HepG2 (cell line): ENCODE results near the gene NXPH1.

Experiments used
- CREM ChIP-seq, 2 experiments: sonication (generic) in 1 of 2; formaldehyde crosslinking in 1 of 2; IDR thresholded peaks; 2 replicates each; pipeline versions ENCODE4 v1.4.0 to v1.6.1; 2016 to 2020; ENCODE audit warnings: antibody characterized with exemption in 1 of 2, mild to moderate bottlenecking in 1 of 2, missing genetic modification reagents in 1 of 2
- HOXA9 ChIP-seq: sonication (generic); formaldehyde crosslinking; IDR thresholded peaks from 2 replicates; pipeline ENCODE4 v1.8.1; 2022; ENCODE audit warnings: missing genetic modification reagents, mild to moderate bottlenecking, moderate library complexity, borderline replicate concordance
- KDM5B ChIP-seq: sonication (generic); formaldehyde crosslinking; IDR thresholded peaks from 2 replicates; pipeline ENCODE4 v1.4.0; 2020; ENCODE audit warnings: missing genetic modification reagents, mild to moderate bottlenecking, borderline replicate concordance
- POLR2AphosphoS5 ChIP-seq: IDR thresholded peaks from 2 replicates; pipeline ENCODE4 v1.6.1; 2012; ENCODE audit warnings: low read depth, low read length
- ZNF44 ChIP-seq: sonication (generic); formaldehyde crosslinking; IDR thresholded peaks from 2 replicates; pipeline ENCODE4 v1.5.1; 2020; ENCODE audit warnings: mild to moderate bottlenecking, missing genetic modification reagents
- TF ChIP-seq, protein P1 (sequence below): sonication (generic); formaldehyde crosslinking; IDR thresholded peaks from 2 replicates; pipeline ENCODE4 v1.4.0; 2020; ENCODE audit warnings: missing genetic modification reagents
- TF ChIP-seq, protein P2 (sequence below): sonication (generic); formaldehyde crosslinking; IDR thresholded peaks from 2 replicates; pipeline ENCODE4 v1.5.0; 2020; ENCODE audit warnings: mild to moderate bottlenecking, missing genetic modification reagents, moderate library complexity

DNA sequence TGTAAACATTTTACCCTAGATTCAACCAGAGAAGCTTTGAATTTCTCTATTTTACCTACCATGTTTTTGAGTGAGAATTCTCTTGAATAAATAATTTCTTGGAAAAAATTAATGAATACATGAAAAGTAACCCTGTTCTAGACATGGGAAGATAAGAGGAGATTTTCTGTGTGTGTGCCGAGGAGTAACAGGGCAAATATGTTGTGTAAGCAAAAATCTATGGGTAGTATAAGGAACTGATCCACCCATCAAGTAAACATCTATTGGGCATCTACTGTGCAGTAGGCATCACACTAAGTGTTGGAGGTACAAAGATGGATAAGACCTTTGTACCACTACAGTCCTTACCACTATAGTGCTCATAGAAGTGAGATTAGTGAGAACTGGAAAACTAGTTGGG is 8.2 kb upstream of the NXPH1 start:
- TF ChIP-seq, protein P1, sequence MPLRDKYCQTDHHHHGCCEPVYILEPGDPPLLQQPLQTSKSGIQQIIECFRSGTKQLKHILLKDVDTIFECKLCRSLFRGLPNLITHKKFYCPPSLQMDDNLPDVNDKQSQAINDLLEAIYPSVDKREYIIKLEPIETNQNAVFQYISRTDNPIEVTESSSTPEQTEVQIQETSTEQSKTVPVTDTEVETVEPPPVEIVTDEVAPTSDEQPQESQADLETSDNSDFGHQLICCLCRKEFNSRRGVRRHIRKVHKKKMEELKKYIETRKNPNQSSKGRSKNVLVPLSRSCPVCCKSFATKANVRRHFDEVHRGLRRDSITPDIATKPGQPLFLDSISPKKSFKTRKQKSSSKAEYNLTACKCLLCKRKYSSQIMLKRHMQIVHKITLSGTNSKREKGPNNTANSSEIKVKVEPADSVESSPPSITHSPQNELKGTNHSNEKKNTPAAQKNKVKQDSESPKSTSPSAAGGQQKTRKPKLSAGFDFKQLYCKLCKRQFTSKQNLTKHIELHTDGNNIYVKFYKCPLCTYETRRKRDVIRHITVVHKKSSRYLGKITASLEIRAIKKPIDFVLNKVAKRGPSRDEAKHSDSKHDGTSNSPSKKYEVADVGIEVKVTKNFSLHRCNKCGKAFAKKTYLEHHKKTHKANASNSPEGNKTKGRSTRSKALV (CRISPR knock-in tag), result no peak
- no peak for TF ChIP-seq HOXA9
- TF ChIP-seq POLR2AphosphoS5, result no peak
- no peak for TF ChIP-seq ZNF44 (CRISPR knock-in tag)
- TF ChIP-seq, protein P2, sequence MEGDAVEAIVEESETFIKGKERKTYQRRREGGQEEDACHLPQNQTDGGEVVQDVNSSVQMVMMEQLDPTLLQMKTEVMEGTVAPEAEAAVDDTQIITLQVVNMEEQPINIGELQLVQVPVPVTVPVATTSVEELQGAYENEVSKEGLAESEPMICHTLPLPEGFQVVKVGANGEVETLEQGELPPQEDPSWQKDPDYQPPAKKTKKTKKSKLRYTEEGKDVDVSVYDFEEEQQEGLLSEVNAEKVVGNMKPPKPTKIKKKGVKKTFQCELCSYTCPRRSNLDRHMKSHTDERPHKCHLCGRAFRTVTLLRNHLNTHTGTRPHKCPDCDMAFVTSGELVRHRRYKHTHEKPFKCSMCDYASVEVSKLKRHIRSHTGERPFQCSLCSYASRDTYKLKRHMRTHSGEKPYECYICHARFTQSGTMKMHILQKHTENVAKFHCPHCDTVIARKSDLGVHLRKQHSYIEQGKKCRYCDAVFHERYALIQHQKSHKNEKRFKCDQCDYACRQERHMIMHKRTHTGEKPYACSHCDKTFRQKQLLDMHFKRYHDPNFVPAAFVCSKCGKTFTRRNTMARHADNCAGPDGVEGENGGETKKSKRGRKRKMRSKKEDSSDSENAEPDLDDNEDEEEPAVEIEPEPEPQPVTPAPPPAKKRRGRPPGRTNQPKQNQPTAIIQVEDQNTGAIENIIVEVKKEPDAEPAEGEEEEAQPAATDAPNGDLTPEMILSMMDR (CRISPR knock-in tag), result no peak
- TF ChIP-seq CREM (IDR thresholded peaks at IDR 0.05), result no peak
- TF ChIP-seq CREM (CRISPR knock-in tag; IDR thresholded peaks at IDR 0.05), result no peak
- no peak for TF ChIP-seq KDM5B (CRISPR knock-in tag)
